ENCODE results near the gene TGFBR3. TPM values are rescaled to one million over a fixed set of nuclear protein-coding genes. Genes with fewer than 3 reads are reported as not detected.

TGFBR3 gene
- total and polyA plus RNA-seq, 9 of the 15 experiments (the other 6 are each of a cell fraction or from before 2014, with no cell fraction given) = 3.6 to 32.4 (median 15.6) TPM

DNA sequence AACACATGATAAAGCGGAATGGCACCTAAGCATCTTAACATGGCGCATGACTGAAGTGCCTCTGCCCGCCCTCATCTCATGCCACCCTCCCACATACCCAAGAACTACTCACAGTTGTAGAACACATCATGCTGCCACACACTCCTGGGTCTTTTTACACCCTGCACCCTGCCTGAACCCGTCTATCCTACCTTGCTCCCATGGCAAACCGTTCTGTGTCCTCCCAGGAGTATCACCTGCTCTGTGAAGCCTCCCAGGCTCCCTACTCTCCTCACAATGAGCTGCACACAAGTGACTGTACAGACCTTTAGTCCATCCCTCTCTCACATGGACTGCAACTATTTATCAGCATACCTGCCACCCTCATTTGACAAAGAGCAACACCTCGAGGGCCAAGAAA lies 144.0 kb downstream of the TGFBR3 start:
- in situ Hi-C loops (cut with MboI) = no loop called here
- BruUV-seq (replicated peaks) = no TSS peak
- CTCF ChIA-PET (ENCODE audit: low intra/inter-chr PET ratio) = no interaction called here
- Histone ChIP-seq H3K9ac (ENCODE audit: insufficient read depth in 1 of 2, low read depth in 2 of 2, low read length in 2 of 2) (no peak overlapping the region), H4K20me1 (replicated peaks; ENCODE audit: control insufficient read depth, insufficient read depth, low read length) (no peaks in the 10 kb centered on the region), H3K9me3 (replicated peaks; ENCODE audit: control insufficient read depth, insufficient read depth, low read depth, low read length) (peaks cover 4% of the 10 kb centered on the region; the same call in 1 of the 2 replicates), H3K9me1 (ENCODE audit: control insufficient read depth, insufficient read depth, low read length) (no peaks in the 10 kb centered on the region), H3K27ac (ENCODE audit: extremely low read depth, low read depth, low read length) (no peak overlapping the region), H3K36me3 (ENCODE audit: control insufficient read depth, insufficient read depth, low read length) (peaks cover 12% of the 10 kb centered on the region), H3K4me3 (no peak overlapping the region), H3K4me2 (ENCODE audit: insufficient read depth, low read length) (no peak overlapping the region), H3K79me2 (ENCODE audit: control insufficient read depth, insufficient read depth, low read length) (no peaks in the 10 kb centered on the region), H3K4me1 (replicated peaks in 1 of 2; ENCODE audit: control insufficient read depth in 2 of 2, insufficient read depth in 2 of 2, low read length in 2 of 2) (no peaks in the 10 kb centered on the region; a peak in 1 of 5 replicates), H2AFZ (ENCODE audit: low read depth, low read length) (no peak overlapping the region), H3K27me3 (ENCODE audit: control insufficient read depth in 2 of 2, insufficient read depth in 2 of 2, low read length in 2 of 2) (no peaks in the 10 kb centered on the region)
- ATAC-seq (no peak), DNase-seq (ENCODE audit: extremely low read depth in 1 of 4, low spot score in 3 of 4) (no peak), FAIRE-seq (no peak)
- POLR2A ChIA-PET = interaction anchor here (0.7 to 0.9 kb wide), 2 partner anchors 10 to 164 kb away, joined by 3 to 4 read pairs; no protein-coding TSS in a partner anchor
- 79% methylated on average over 6 of the region's 6 CpGs for WGBS (ENCODE audit: insufficient coverage, low coverage, missing lambda C conversion rate)
- intact Hi-C loops (cut with micrococcal nuclease) = no loop called here
- TF ChIP-seq SRSF3 (IDR thresholded peaks at IDR 0.05; ENCODE audit: insufficient read depth, low read length) = no peak
- no peak for TF ChIP-seq THRA (IDR thresholded peaks at IDR 0.05)
- TF ChIP-seq, protein P1, sequence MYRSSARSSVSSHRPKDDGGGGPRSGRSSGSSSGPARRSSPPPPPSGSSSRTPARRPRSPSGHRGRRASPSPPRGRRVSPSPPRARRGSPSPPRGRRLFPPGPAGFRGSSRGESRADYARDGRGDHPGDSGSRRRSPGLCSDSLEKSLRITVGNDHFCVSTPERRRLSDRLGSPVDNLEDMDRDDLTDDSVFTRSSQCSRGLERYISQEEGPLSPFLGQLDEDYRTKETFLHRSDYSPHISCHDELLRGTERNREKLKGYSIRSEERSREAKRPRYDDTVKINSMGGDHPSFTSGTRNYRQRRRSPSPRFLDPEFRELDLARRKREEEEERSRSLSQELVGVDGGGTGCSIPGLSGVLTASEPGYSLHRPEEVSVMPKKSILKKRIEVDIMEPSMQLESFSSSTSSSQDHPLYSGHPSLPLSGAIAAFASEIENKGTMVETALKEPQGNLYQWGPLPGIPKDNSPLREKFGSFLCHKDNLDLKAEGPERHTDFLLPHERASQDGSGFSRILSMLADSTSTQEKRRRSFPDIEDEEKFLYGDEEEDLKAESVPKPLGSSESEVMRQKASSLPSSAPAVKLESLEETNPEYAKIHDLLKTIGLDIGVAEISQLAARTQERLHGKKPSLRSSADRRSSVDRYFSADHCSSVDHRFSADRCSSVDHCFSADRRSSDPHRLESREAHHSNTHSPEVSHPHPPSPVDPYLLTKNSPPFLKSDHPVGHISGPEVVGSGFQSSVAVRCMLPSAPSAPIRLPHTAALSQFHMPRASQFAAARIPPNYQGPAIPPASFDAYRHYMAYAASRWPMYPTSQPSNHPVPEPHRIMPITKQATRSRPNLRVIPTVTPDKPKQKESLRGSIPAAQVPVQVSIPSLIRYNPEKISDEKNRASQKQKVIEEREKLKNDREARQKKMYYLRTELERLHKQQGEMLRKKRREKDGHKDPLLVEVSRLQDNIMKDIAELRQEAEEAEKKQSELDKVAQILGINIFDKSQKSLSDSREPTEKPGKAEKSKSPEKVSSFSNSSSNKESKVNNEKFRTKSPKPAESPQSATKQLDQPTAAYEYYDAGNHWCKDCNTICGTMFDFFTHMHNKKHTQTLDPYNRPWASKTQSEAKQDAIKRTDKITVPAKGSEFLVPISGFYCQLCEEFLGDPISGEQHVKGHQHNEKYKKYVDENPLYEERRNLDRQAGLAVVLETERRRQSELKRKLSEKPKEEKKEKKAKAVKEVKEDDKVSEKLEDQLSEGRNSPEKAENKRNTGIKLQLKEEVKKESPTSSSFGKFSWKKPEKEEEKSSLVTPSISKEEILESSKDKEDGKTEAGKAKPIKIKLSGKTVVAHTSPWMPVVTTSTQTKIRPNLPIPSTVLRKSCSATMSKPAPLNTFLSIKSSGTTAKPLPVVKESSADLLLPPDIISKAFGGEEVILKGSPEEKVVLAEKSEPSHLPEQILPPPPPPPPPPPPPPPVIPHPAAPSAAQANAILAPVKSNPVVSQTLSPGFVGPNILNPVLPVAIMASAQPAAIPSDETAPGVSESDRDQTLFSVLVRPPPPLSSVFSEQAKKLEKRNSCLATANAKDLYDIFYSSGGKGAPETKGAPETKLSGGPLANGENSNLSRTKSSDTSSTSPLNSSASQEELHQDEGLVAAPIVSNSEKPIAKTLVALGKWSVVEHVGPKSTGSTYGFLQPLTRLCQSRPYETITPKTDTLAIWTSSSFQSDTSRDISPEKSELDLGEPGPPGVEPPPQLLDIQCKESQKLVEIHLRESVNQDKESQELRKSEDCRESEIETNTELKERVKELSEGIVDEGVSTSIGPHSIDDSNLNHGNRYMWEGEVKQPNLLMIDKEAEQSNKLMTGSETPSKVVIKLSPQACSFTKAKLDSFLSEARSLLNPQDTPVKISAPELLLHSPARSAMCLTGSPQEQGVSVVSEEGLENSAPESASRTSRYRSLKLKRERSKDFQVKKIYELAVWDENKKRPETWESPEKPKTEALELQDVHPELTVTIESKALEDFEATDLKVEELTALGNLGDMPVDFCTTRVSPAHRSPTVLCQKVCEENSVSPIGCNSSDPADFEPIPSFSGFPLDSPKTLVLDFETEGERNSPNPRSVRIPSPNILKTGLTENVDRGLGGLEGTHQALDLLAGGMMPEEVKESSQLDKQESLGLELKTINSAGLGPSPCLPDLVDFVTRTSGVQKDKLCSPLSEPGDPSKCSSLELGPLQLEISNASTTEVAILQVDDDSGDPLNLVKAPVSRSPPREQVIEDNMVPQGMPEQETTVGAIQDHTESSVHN (IDR thresholded peaks at IDR 0.05; ENCODE audit: borderline replicate concordance in 1 of 2, low read depth in 1 of 2) = no peak
- TF ChIP-seq ZNF445 (CRISPR knock-in tag; IDR thresholded peaks at IDR 0.05; ENCODE audit: low read depth) = no peak
- no peak for TF ChIP-seq RBM39 (optimal IDR thresholded peaks at IDR 0.05; ENCODE audit: low read depth, low read length)
- TF ChIP-seq MYNN (IDR thresholded peaks at IDR 0.05) = no peak
- TF ChIP-seq MYNN (CRISPR knock-in tag; IDR thresholded peaks at IDR 0.05) = no peak
